ENCODE measurements around the gene KIAA1217.
"Not testable (repeated sequence)": the region's sequence is repeated elsewhere in the genome, so short reads cannot be mapped to it uniquely, and the experiment has no call there.

KIAA1217 gene

GRCh38 chr10:24440817-24441797 lies 232.2 kb downstream of the KIAA1217 start:
- no peak for DNase-seq (ENCODE audit: low spot score)

GRCh38 chr10:24442234-24442633 lies 233.3 kb downstream of the KIAA1217 start:
- DNase-seq (ENCODE audit: low spot score), result no peak

DNA sequence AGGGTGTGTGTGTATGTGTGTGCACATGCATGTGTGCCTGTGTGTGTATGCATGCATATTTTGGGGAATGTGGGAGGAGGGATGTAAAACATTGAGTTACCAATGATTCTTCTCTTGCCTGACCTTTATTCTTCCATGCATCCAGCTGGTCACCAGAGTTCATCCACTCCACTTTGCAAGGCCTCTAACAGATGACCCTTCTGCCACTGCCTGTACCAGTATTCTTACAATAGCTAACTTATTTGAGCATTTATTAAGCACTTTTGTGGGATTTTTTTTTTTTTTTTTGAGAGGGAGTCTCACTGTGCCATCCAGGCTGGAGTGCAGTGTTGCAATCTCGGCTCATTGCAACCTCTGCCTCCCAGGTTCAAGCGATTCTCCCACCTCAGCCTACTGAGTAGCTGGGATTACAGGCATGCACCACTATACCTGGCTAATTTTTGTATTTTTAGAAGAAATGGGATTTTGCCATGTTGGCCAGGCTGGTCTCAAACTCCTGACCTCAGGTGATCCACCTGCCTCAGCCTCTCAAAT lies 233.8 kb downstream of the KIAA1217 start:
- not testable (repeated sequence) for DNase-seq (ENCODE audit: low spot score)

DNA sequence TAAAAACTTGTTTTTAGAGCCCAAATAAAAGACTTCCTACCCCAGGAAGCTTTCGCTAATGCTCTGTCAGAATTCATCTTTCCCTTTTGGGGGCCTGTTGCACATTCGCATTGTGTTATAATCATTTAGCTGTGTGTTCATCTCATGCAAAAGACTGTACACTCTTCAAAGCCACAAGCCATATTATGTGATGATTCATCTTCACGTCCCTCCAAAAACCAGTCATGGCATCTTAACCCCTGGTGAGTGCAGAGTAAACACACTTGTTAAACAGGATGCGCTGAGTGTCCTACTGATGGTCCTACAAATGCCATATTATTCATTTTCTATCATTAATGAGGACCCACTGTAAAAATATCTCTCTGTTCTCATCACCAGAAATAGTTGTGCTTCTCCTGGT lies 235.4 kb downstream of the KIAA1217 start:
- no peak for DNase-seq (ENCODE audit: low spot score)

- DNase-seq (ENCODE audit: low spot score), result not testable (repeated sequence)
Observed at GRCh38 chr10:24445958-24446357, 237.0 kb downstream of the KIAA1217 start.

DNA sequence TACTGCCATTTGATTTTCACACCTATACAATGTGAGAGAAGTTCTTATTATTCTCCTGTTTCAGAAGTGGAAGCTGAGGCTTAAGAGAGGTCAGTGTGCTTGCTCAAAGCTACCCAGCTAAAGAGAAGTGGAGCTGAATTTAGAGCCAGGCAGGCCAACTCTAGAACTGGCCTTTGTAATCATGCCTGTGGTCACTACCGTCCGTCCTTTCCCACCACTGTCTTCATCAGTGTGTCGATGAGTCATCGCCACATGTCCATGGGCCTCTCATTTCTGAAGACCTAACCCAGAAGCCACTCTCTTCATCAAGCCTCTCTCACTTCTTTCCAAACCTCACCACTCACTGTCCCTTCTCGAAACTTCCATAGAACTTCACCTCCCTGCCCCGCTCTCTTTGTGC lies 237.8 kb downstream of the KIAA1217 start:
- no peak for DNase-seq (ENCODE audit: low spot score)

DNA sequence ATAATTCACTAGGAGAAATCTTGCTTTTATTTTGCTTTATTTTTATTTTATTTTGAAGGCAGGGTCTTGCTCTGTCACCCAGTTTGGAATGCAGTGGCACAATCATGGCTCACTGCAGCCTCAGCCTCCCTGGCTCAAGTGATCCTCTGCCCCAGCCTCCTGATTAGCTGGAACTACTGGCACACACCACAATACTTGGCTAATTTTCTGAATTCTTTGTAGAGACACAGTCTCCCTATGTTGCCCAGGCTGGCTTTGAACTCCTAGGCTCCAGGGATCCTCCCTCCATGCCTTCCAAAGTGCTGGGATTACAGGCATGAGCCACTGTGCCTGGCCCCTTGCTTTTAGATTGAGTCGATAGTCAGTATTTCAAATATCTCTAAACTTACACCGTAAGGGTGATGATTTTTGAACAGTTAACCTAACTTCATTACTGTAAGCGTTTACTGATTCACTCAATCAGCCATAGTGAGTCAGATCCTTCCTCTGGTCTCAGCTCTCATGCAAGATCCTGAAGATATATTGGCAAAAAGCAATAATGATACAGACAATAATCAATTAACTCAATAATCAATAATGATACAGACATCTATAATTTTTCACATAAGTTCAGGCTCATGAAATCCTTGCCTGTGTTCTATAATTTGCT lies 239.5 kb downstream of the KIAA1217 start:
- DNase-seq (ENCODE audit: low spot score), result no peak

GRCh38 chr10:24449321-24449740 lies 240.4 kb downstream of the KIAA1217 start:
- DNase-seq (ENCODE audit: low spot score), result peak; percentile 32

GRCh38 chr10:24449769-24450310 lies 240.9 kb downstream of the KIAA1217 start:
- no peak for DNase-seq (ENCODE audit: low spot score)

DNA sequence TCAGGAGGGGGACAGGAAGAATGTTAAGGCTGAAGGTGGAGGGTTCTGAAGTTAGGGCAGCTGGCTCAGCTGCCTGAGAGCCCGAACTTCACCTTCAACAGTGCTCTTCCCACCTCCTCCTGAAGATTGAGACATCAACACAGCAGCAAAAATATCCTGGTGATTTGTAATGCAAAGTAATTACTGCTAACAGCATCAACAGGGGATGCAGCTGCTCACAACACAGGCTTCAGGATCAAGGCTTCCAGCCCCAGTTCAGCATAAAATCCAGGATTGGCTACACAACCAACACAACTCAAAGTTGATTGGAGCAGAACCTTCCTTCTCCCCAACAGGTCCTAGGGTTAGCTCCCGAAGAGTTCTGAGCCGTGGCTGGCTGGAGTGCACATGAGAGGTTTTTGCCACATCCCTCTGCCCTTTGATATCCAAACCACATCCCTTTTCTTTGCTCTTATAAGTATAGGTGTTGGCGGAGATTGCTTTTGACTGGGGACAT lies 242.4 kb downstream of the KIAA1217 start:
- no peak for DNase-seq (ENCODE audit: low spot score)

DNA sequence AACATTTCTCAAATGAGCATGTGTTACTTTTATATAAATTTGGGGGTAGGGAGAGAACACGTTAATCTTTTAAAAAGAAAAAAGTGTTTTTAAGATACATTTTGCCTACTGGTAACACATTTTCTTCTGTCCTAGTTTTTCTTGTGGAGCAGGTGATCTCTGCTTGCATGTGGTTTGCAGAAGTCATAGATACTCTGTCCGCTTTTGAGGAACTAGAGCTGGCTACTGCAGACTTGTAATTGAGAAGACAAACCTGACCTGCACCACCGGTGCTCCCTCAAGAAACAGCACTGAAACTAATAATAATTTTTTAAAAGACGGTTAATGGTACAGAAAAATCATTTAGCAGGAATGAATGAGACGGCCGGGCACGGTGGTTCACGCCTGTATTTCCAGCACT lies 243.1 kb downstream of the KIAA1217 start:
- no peak for DNase-seq (ENCODE audit: low spot score)

GRCh38 chr10:24453404-24453830 lies 244.5 kb downstream of the KIAA1217 start:
- no peak for DNase-seq (ENCODE audit: low spot score)

DNA sequence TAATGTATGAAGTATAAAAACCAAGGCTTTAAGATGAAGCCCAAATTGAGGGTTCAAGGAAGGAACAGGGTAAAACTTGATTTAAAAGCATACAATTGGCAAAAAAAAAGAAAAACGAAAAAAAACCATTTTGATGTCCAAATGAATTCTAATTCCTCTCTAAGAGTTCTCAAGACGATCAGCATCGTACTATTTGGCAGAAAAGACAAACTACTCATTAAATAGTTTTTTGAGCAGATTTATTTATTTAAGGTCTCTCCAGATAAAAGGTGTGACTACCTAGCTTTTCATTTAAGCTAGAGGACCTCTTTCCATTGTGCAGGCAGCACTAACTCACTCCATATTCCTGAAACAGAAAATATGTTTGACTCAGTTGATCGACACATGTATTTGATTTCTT lies 245.0 kb downstream of the KIAA1217 start:
- DNase-seq (ENCODE audit: low spot score), result no peak

DNA sequence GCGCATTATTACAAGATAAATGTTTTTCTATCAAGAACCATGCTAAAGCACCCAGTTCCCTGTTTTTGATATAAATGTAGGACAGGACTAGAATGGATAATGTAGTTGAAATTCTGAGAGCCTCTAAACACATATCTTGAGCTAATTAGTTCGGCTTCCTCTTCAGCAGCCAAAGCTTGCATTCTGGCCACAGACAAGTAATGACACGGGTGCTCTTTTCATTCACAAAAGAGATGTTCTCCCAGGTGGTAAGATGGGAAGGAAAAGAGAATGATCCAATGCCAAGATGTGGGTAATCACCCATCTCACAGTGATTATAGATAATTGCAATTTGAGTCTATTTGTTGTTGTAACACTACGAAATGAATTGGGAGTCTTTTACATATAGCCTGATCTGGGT lies 246.5 kb downstream of the KIAA1217 start:
- DNase-seq (ENCODE audit: low spot score), result no peak

DNA sequence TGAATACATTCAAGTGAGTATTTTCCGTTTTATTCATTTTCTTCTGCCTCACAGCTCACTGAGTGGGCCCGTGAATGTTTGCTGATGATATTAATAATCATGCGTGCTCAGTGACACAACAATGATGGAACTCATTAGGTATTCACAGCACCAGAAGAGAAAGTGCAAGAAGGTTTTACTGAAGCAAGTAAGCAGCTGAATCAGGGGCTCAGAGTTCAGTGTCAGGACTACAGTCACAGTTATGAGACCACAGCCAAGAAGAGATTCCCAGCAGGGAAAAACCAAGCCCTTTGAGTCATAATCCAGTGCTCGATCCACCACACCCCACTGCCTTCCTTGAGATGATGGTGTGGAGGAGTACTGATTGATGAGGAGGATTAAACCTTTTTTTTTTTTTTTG lies 247.4 kb downstream of the KIAA1217 start:
- no peak for DNase-seq (ENCODE audit: low spot score)

DNA sequence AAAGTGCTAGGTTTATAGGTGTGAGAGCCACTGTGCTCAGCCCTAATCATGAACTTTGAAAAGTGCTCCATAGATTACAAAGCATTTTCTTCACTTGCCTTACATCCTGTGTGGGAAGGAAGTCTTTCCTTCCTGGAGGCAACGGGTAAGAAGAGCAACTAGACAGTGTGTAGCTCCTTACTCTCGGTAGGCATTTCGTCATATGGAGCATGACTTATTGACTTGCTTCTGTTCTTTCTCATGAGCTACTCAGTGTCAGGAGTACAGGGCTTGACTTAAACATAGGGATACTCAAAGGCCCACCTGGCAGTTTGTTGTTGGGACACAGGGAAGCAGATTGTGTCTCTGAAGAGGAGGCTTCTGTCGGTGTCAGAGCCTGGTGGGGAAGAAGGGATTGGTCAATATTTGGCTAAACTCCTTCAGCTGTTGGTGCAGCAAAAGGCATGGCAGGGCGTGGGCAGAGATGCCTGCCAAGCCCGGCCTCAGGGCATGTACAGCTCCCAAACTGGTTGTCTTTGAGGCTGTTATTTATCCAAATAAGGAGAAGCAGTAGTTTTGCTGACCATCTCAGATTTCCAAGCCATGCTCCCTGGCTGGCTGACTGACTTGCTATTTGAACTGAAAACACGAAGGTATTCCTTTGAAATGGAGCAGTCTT lies 248.9 kb downstream of the KIAA1217 start:
- DNase-seq (ENCODE audit: low spot score), result no peak

- no peak for DNase-seq (ENCODE audit: low spot score)
Observed at GRCh38 chr10:24459836-24460235, 250.9 kb downstream of the KIAA1217 start.

- DNase-seq (ENCODE audit: low spot score), result no peak
Observed at GRCh38 chr10:24462291-24462813, 253.4 kb downstream of the KIAA1217 start.

GRCh38 chr10:24462889-24463552 lies 254.1 kb downstream of the KIAA1217 start:
- DNase-seq (ENCODE audit: low spot score), result no peak

DNA sequence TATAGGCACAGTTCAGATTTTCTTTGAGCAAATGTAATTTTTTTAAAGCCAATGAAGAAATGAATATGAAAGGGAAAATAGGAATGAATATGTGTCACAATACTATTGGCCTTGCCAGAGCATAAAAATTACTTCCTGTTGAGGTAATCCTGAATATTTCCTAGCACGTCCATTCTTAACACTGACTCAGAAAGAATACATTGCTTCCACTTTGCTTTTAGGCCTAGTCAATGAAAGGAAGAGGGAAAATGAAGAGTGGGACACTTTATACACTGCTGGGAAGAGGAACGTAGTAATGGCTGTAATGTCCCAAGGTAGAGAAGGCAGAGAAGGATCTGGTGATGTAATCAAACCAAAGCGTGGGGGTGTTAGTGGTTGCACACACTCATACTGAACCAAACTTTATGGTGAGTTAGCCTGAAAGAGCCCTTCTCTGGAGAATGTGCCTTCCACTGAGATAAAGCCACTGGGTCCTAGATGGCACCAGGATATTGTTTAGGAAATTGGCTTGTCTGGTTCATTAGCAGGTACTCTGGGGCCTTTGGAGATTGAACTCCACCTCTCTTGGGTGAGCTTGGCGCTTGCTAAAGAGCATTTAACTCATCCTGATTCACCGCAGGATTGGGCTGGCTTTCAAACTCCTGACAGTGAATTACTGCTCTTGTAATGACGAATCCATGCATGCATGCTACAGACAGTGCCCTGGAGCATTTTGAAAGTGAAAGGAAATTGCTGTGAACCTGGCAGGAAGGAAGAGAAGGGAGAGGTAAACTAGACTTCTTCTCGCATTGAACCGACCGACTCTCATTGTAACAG lies 254.9 kb downstream of the KIAA1217 start:
- no peak for DNase-seq (ENCODE audit: low spot score)

Measured in NAMALWA (cell line).